SU-DHL-6 (cell line): ENCODE results near the gene AP3B2.

Source experiments
- EZH2phosphoT487 ChIP-seq: fragments of 200-600 bp; sonication (generic), shearing (Covaris generic); conservative IDR thresholded peaks from 2 replicates; pipeline ENCODE4 v1.6.1; 2018; ENCODE audit warnings: mild to moderate bottlenecking, antibody characterized with exemption, low read length, moderate library complexity, mixed read lengths
- TF ChIP-seq, protein P1 (sequence below): fragments of 200-600 bp; sonication (generic); IDR thresholded peaks from one replicate; pipeline ENCODE4 v1.5.1; 2017; ENCODE audit warnings: antibody characterized with exemption, mild to moderate bottlenecking, low read length, moderate library complexity; ENCODE audit not compliant: insufficient read depth, poor library complexity, severe bottlenecking

- TF ChIP-seq, protein P1, sequence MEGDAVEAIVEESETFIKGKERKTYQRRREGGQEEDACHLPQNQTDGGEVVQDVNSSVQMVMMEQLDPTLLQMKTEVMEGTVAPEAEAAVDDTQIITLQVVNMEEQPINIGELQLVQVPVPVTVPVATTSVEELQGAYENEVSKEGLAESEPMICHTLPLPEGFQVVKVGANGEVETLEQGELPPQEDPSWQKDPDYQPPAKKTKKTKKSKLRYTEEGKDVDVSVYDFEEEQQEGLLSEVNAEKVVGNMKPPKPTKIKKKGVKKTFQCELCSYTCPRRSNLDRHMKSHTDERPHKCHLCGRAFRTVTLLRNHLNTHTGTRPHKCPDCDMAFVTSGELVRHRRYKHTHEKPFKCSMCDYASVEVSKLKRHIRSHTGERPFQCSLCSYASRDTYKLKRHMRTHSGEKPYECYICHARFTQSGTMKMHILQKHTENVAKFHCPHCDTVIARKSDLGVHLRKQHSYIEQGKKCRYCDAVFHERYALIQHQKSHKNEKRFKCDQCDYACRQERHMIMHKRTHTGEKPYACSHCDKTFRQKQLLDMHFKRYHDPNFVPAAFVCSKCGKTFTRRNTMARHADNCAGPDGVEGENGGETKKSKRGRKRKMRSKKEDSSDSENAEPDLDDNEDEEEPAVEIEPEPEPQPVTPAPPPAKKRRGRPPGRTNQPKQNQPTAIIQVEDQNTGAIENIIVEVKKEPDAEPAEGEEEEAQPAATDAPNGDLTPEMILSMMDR, result no peak
- no peak for TF ChIP-seq EZH2phosphoT487
These were observed 68.4 kb downstream of the AP3B2 start for GRCh38 chr15:82641129-82641798.
